ENCODE results near the gene IER5L.

The IER5L gene

GRCh38 chr9:129139233-129139992, 38.6 kb downstream of the IER5L start:
- peak overlapping the region; percentile 80 for H3K4me2 ChIP-seq (ENCODE audit: low read depth, low read length, poor library complexity, severe bottlenecking)
- TF ChIP-seq EZH2phosphoT487 (IDR thresholded peaks at IDR 0.05; ENCODE audit: borderline replicate concordance) = no peak
- TF ChIP-seq CTCF (conservative IDR thresholded peaks at IDR 0.05; ENCODE audit: low read length) = peak; percentile 69
- H3K9ac ChIP-seq (ENCODE audit: low read depth, low read length, poor library complexity, severe bottlenecking) = peak overlapping the region; percentile 100
- H3K27me3 ChIP-seq (ENCODE audit: insufficient read depth, low read length, poor library complexity, severe bottlenecking) = no peaks in the 10 kb centered on the region
- H3F3A ChIP-seq (ENCODE audit: low read depth) = 0 out of 2 replicates have a peak, but pooled peaks cover 3% of the 10 kb centered on the region
- peak overlapping the region; percentile 40; the same call in 1 of the 2 replicates for H2AFZ ChIP-seq (ENCODE audit: low read length)
- H3K4me1 ChIP-seq (ENCODE audit: insufficient read depth, low read length, poor library complexity, severe bottlenecking) = peaks cover 37% of the 10 kb centered on the region
- H3K9me2 ChIP-seq (replicated peaks; ENCODE audit: low read depth, low read length) = no peaks in the 10 kb centered on the region
- peaks cover 27% of the 10 kb centered on the region; the same call in 1 of the 2 replicates for H3K36me3 ChIP-seq (ENCODE audit: insufficient read depth, low read length)
- peaks cover 19% of the 10 kb centered on the region for H3K79me2 ChIP-seq (ENCODE audit: insufficient read depth, low read length)
- H3K4me3 ChIP-seq (ENCODE audit: low read length, poor library complexity, severe bottlenecking) = peak overlapping the region; percentile 82
- H3K9me3 ChIP-seq (ENCODE audit: insufficient read depth, low read depth, low read length) = no peaks in the 10 kb centered on the region
- H4K20me1 ChIP-seq (ENCODE audit: insufficient read depth, low read length, poor library complexity, severe bottlenecking) = peaks cover 3% of the 10 kb centered on the region

- Histone ChIP-seq H3K4me3 (ENCODE audit: low read length, poor library complexity, severe bottlenecking) (no peak overlapping the region), H3K27me3 (ENCODE audit: insufficient read depth, low read length, poor library complexity, severe bottlenecking) (no peaks in the 10 kb centered on the region), H3K4me1 (ENCODE audit: insufficient read depth, low read length, poor library complexity, severe bottlenecking) (peaks cover 34% of the 10 kb centered on the region), H3K4me2 (ENCODE audit: low read depth, low read length, poor library complexity, severe bottlenecking) (no peak overlapping the region), H3K36me3 (ENCODE audit: insufficient read depth, low read length) (peaks cover 26% of the 10 kb centered on the region; the same call in 1 of the 2 replicates), H4K20me1 (ENCODE audit: insufficient read depth, low read length, poor library complexity, severe bottlenecking) (peaks cover 3% of the 10 kb centered on the region), H3K9me3 (ENCODE audit: insufficient read depth, low read depth, low read length) (no peaks in the 10 kb centered on the region), H3K9ac (ENCODE audit: low read depth, low read length, poor library complexity, severe bottlenecking) (no peak overlapping the region), H3F3A (ENCODE audit: low read depth) (0 out of 2 replicates have a peak, but pooled peaks cover 3% of the 10 kb centered on the region), H3K9me2 (replicated peaks; ENCODE audit: low read depth, low read length) (no peaks in the 10 kb centered on the region), H2AFZ (ENCODE audit: low read length) (no peak overlapping the region), H3K79me2 (ENCODE audit: insufficient read depth, low read length) (peaks cover 19% of the 10 kb centered on the region)
- TF ChIP-seq CTCF (conservative IDR thresholded peaks at IDR 0.05; ENCODE audit: low read length) (no peak), EZH2phosphoT487 (IDR thresholded peaks at IDR 0.05; ENCODE audit: borderline replicate concordance) (no peak)
Observed at GRCh38 chr9:129138476-129139232, 39.4 kb downstream of the IER5L start.

- Histone ChIP-seq H3K9ac (ENCODE audit: low read depth, low read length, poor library complexity, severe bottlenecking) (no peak overlapping the region), H3K9me2 (replicated peaks; ENCODE audit: low read depth, low read length) (no peaks in the 10 kb centered on the region), H3K36me3 (ENCODE audit: insufficient read depth, low read length) (peaks cover 24% of the 10 kb centered on the region; the same call in 1 of the 2 replicates), H3K27me3 (ENCODE audit: insufficient read depth, low read length, poor library complexity, severe bottlenecking) (no peaks in the 10 kb centered on the region), H3K4me3 (ENCODE audit: low read length, poor library complexity, severe bottlenecking) (no peak overlapping the region), H4K20me1 (ENCODE audit: insufficient read depth, low read length, poor library complexity, severe bottlenecking) (no peaks in the 10 kb centered on the region), H3K4me2 (ENCODE audit: low read depth, low read length, poor library complexity, severe bottlenecking) (no peak overlapping the region), H3K4me1 (ENCODE audit: insufficient read depth, low read length, poor library complexity, severe bottlenecking) (peaks cover 29% of the 10 kb centered on the region), H3F3A (ENCODE audit: low read depth) (0 out of 2 replicates have a peak, but pooled peaks cover 3% of the 10 kb centered on the region), H3K79me2 (ENCODE audit: insufficient read depth, low read length) (peaks cover 15% of the 10 kb centered on the region), H3K9me3 (ENCODE audit: insufficient read depth, low read depth, low read length) (no peaks in the 10 kb centered on the region), H2AFZ (ENCODE audit: low read length) (no peak overlapping the region)
- no peak for TF ChIP-seq EZH2phosphoT487 (IDR thresholded peaks at IDR 0.05; ENCODE audit: borderline replicate concordance)
- TF ChIP-seq CTCF (conservative IDR thresholded peaks at IDR 0.05; ENCODE audit: low read length) = no peak
Observed at GRCh38 chr9:129138144-129138462, 40.0 kb downstream of the IER5L start.

Data from Loucy (cell line).